ENCODE results near the gene NRG3.

Gene NRG3

DNA sequence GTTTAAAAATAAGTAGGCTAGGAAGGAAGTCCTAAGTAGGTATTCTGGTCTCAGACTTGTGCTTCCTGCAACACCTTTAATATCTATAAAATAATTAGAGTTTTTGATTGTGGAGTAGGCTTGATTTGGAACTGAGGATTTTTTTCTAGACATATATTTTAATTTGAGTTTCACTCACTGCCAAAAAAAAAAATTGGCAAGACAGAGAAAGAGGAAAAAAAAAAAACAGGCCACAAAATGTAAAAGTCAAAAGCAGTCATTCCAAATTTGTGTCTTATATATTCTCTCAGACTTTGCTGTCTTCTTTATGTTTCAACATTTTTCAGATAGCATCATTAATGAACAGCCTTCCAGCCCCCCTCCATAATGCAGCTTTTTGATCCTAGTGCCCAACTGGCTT, 346.1 kb downstream of the NRG3 start:
- no peak for DNase-seq (ENCODE audit: low read depth)

GRCh38 chr10:82221601-82222149, 346.7 kb downstream of the NRG3 start:
- no peak for DNase-seq (ENCODE audit: low read depth)

DNA sequence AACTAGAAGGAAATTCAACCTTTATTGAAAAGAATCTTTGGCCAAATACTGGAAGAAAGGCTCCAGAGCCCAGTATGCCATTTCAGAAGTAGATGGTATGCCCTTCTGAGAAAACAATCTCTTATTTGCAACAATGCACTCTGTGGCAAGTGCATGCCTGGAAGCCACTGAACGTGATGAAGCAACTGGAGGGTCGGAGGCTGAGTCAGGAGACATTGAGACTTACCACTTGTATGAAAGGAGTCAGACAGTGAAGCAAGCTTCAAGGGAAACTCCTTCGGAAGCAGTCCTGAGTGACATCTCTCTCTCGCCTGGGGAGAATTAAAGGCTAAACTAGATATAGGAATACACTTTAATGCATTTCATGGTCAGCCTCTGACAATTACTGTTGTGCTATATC, 353.7 kb downstream of the NRG3 start:
- DNase-seq (ENCODE audit: low read depth), result no peak

DNA sequence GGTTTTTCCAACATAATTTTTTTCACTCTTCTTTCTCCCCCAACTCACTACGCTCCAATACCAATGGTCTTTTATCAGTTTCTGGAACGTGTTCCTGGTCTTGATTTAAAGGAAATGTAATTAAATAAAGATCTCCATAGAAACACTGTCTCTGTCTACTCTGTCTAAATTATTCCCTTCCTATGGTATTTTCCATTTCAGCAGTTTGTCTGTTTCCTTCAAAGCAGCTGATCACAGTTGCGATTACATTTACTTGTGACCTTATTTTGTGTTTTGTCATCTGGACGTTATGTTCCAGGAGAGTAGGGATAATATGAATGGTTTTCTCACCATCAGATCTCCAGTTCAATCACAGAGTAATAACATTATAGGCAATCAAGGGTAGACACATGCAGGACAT, 359.2 kb downstream of the NRG3 start:
- DNase-seq (ENCODE audit: low read depth), result no peak

DNA sequence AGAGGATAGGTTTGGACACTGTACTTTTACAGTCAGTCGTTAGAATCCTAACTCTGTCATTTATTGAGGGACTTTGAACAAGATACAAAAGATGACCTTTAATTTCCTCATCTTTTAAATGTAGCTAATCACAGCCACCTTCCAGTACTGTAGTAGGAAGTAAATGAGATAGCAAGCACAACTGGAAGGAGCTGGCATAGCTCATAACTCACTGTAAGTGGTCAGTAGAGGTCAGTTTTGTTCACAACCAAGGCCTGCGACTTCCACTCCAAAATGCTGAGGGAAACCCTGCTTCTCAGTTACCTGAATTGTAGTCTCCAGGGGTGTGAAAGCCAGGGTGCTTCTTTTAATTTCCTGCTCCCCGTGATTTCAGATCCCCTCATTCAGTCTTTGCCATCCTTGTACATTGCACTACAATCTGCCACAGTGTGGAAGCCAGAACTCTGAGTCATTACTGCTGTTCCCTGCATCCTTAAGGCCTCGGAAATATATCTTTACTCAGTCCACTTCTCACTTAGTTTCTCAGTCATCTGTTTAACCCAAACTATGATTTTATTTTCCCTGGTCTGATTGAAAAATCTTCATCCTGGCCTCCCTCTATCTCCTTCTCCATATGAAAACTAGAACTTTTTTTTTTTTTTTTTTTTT, 361.2 kb downstream of the NRG3 start:
- DNase-seq (ENCODE audit: low read depth), result no peak

GRCh38 chr10:82238291-82238690, 363.3 kb downstream of the NRG3 start:
- no peak for DNase-seq (ENCODE audit: low read depth)

- no peak for DNase-seq (ENCODE audit: low read depth)
These were observed 365.4 kb downstream of the NRG3 start for GRCh38 chr10:82240408-82240807.

GRCh38 chr10:82242778-82243177, 367.8 kb downstream of the NRG3 start:
- DNase-seq (ENCODE audit: low read depth), result no peak

- no peak for DNase-seq (ENCODE audit: low read depth)
These were observed 370.2 kb downstream of the NRG3 start for GRCh38 chr10:82245157-82245556.

GRCh38 chr10:82245906-82246560, 371.0 kb downstream of the NRG3 start:
- DNase-seq (ENCODE audit: low read depth), result no peak

- DNase-seq (ENCODE audit: low read depth), result no peak
These were observed 374.1 kb downstream of the NRG3 start for GRCh38 chr10:82249141-82249540.

GRCh38 chr10:82251222-82251906, 376.4 kb downstream of the NRG3 start:
- no peak for DNase-seq (ENCODE audit: low read depth)

- DNase-seq (ENCODE audit: low read depth), result no peak
These were observed 377.1 kb downstream of the NRG3 start for GRCh38 chr10:82252081-82252480.

DNA sequence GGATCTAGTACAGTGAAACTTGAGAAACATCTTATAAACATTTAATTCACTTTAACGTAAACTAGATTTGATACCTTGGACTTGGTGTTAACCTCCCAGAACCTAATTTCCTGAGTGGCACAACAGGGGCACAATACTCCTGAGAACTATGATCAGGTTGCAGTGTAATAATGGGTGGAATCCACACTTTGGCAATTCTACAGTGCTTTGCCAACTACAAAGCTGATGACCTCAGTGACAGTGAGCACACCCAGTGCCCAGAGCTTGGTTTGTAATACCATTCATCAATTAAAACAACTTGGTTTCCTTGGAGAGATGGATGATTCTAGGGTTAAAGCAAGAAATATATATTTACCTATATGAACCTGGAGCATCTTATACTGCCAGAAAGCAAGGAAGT, 379.2 kb downstream of the NRG3 start:
- DNase-seq (ENCODE audit: low read depth), result no peak

DNA sequence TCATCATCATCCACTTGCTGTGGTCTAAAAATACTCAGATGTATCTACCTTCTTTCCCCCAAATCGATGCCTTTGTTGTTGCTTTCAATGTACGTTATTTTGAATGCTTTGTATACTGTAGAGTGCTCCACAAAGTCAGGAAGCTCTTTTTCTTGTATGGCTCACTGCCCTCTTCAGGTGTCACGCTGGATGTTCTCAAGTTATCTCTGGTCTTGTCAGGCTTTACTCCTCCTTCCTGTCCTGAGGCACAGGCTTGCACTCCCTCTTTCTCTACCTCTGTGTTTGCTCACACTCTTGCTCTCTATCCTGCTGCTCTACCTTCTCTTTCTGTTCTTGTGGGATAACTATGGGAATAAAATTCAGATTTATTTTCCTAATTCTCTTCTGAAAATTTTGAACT, 381.3 kb downstream of the NRG3 start:
- no peak for DNase-seq (ENCODE audit: low read depth)

- DNase-seq (ENCODE audit: low read depth), result no peak
These were observed 391.4 kb downstream of the NRG3 start for GRCh38 chr10:82266438-82266837.

DNA sequence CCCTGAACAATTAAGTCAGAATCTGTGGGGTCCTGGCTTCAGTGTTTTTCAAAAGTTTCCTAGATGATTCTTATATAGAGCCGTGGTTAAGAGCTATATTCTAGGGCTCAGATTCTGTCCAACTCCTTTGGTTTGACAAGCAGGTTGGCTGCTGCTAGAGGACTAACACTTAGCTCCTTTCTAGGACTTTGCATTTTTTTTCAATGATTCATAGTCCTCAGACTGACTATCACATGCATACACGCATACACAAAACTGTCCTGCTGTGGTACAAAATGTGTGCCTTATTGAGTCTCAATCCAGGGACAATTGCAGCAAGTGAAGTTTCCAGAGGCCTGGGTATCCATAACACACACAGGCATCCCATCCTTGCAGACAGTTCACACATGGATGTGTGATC, 392.0 kb downstream of the NRG3 start:
- no peak for DNase-seq (ENCODE audit: low read depth)

DNA sequence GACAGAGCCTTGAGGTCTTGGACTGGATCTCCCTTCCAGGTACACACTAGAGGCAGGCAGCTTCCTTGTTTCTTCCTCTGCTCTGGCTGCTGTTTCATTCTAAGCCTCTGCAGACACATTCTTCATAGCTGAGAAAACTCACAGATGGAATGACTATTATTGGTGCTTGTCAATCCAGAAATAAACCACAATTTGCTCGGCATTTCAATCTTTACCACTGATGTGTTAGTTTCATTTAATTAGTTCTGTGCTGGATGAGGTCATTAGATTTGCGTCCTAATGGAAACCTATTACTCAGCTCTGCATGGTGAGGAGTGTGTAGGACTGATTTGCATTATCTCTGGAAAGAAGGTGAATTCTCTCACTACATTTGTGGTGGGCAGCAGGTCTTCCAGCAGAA, 392.5 kb downstream of the NRG3 start:
- no peak for DNase-seq (ENCODE audit: low read depth)

DNA sequence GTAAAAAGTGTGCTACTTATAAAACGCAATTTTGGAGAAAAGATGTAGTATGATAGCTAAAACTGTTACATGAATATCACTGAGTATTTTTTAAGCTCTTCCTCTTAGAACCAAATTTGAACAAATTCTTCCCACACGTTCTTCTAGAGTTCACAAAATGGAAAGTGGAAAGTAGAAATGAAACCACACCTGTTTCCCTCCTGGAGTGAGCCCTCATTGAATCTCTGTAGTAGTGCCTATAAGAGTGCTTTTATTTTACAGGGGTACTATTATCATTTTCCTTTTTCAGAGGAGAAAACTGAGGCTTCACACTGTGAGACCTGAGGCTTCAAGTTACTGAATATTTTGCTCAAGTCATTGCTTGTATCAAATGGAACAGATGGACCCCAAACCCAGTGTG, 393.0 kb downstream of the NRG3 start:
- DNase-seq (ENCODE audit: low read depth), result no peak

GRCh38 chr10:82277591-82277990, 402.6 kb downstream of the NRG3 start:
- no peak for DNase-seq (ENCODE audit: low read depth)

GRCh38 chr10:82278401-82279182, 403.6 kb downstream of the NRG3 start:
- DNase-seq (ENCODE audit: low read depth), result no peak

DNA sequence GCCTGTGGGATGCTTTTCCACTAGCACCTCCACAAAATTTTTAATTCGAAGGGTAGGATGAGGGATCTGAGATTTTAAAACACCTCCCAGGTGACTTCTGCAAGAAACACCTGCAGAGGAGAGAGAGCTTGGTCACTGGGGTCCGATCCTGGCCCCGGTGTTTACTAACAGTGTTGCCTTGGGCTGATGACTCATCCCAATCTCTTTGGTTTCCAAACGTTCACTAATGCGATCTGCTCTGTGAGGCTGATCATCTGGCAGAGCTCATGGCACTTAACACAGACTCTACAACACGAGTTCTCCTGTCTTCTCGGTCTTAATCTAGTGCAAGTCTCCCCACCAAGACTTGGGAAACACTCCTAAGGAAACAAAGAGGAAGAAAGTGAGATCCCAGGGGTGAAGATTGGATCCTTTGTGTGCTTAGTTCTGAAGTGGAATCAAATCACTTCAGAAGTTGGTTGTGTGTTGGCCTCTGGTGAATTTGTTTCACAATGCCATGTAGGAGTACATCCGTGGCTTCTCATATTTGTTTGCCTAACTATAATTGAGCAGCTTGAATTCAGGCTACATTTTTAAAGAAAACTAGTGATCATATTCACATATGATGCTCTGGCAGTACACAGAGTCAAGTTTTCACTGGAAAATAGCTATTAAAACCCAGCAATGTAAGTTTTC, 407.9 kb downstream of the NRG3 start:
- DNase-seq (ENCODE audit: low read depth), result no peak
